GM18502 (cell line): ENCODE results near the gene GNB4.

Experiments
- ATAC-seq: cut with Tn5 transposase; IDR thresholded peaks from one replicate; pipeline ENCODE4 v1.9.1; 2021; ENCODE audit warnings: mild to moderate bottlenecking; ENCODE audit not compliant: unreplicated experiment, poor library complexity

The GNB4 gene

DNA sequence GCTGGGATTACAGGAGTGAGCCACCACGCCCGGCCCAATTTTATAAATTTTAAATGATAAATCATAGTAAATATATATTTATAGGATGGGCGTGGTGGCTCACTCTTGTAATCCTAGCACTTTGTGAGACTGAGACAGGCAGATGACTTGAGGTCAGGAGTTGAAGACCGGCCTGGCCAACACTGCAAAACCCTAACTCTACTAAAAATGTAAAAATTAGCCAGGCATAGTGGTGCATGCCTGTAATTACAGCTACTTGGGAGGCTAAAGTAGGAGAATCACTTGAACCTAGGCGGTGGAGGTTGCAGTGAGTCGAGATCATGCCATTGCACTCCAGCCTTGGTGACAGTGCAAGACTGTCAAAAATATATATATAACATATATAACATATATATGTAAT, 77.3 kb downstream of the GNB4 start:
- ATAC-seq, result no peak

DNA sequence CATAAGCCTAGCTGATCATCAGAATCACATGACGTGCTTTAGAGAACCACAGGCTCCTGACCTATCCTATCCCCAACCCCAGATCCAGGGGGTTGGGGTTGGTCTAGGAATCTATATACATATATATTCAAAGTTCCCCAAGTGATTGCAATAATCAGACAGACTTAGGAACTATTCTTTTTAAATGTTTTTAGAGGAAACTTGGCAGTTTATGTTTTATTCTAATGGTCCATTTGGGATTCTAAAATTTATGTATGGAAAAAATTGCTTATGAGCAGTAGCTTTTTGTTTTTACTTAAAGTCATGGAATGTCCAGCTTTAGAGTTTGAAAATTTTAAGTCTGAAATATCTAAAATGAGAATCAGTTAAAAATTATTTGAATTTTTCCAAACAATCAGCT, 81.6 kb downstream of the GNB4 start:
- ATAC-seq, result no peak

DNA sequence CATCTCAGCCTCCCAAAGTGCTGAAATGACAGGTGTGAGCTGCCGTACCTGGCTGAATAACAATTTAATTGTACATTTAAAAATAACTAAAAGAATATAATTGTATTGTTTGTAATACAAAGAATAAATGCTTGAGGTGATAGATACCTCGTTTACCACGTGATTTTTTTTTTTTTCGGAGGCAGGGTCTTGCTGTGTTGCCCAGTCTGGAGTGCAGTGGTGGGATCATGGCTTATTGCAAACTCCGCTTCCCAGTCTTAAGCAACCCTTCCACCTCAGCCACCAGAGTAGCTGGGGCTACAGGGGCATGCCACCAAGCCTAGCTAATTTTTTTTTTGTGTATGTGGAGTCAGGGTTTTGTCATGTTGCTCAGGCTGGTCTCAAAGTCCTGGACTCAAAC, 87.9 kb downstream of the GNB4 start:
- ATAC-seq, result no peak

DNA sequence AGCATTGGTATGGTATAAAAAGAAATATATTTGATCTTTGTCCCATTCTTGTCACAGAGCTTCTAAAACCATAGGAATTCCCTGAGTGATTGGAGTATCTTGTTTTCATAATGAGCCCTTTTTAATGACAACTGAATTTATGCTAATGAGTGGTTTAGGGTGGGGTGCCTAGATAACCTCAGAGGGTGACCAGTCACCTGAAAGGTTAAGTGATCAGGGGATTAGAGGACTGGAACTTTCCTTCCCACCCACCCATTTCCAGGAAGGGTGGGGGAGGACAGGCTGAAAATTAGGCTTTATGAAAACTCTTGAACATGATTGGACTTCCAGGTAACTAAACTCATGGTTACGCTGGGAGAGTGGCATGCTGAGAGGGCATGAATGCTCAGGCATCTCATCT, 95.3 kb downstream of the GNB4 start:
- ATAC-seq, result no peak

DNA sequence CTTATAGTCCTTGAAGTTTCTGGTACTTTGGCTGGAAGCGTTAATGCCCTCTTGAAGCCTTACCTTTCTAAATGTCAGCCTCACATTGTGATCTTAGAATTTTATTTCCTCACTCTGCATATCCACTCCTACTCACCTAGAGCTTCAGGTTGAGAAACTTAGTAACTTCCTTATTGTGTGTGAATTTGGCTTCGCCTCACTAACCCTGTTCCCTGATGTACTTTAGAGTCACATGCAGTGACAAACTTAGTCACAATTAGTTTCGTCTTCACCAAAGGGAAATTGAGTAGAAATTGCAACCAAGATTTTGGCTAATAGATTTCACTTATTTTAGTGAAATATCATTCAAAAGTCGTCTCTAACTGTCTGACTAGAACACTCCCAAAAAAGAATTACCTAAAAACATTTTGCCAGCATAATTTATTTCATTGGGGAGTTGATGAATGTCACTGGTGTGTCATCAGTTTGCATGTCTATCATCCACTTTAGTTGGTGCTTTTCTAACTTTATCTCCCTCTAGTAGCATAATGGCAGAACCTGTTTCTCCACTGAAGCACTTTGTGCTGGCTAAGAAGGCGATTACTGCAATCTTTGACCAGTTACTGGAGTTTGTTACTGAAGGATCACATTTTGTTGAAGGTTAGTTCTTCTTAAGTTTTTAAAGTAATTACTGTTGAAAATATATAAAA, 102.8 kb downstream of the GNB4 start:
- ATAC-seq, result peak; percentile 65

DNA sequence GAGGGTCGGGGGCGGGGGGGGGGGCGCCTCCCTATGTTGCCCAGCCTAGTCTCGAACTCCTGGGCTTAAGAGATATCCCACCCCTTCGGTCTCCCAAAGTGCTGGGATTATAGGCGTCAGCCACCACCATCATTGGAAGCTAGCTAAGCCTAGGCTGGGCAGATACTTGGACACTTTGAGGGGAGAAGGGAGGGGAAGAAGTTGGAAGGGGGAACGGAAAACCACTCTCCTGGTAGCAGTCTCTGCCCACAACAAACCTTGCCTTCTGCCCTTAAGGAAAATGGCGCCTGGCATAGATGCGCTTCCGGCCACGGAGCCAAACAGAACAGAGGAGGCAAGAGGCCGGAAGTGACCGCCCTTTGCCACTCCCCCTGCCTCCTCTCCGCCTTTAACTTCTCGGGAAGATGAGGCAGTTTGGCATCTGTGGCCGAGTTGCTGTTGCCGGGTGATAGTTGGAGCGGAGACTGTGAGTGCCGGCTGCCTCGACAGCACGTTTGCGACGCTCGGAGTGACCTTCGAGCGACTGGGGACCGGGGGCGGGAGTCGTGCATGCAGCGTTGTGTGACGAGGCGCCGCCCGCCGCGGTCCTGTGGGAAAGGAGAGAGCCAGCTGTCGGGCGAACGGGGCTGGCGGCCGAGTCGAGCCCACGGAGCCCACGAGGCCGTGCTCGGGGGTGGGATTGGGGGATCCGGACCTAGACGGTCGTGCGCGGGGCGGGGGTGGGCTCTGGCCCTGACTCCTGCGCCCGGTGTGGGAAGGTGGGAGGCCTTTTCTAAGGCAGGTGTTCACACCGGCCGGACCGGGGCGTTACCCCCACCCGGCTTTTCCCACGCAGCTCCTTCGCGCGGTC, 103.7 kb downstream of the GNB4 start, which contains the start of gene MFN1:
MFN1 (plus strand) TSS at position 365 of the 850 bp plus-strand sequence. CDS start 1,143 bp downstream, outside the sequence.
- ATAC-seq, result peak; percentile 91
